Fibroblast of skin of back (primary cell): ENCODE measurements around the gene MVB12B.
"Not testable (repeated sequence)": the region's sequence is repeated elsewhere in the genome, so short reads cannot be mapped to it uniquely, and the experiment has no call there.

ENCODE experiments used
- DNase-seq: peaks from one replicate; pipeline ENCODE4 v3.0.0-alpha.2; 2013

MVB12B gene

DNA sequence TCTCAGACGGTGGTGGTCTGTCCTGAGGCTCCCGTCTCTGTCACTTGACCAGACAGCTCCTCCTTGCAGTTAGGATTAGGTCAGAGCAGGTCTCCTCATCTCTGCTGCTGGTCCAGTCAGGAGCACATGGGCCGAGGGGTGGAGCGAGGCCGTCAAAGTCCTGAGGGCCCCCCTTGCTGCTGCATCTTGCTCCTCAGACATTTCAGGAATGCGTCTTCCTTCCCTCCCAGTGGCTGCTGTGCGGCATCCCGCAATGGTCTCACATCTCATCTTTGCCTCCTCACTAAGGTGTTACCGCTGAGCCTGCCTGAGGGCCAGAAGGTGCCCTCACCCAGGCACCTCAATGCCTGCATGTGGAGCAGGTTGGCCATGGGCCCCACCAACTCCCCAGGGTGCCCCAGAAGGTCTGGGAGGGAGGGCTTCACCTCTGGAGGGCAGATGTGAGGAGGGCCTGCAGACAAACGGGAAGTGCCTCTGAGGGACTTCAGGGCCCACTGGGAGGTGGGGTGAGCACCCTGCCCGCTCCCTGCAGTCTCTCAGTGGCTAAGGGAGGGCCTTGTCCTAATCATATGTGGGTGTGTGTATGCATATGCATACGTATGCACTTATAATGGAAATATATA lies 149.4 kb downstream of the MVB12B start:
- peak; percentile 27 for DNase-seq

GRCh38 chr9:126477432-126477831 lies 150.8 kb downstream of the MVB12B start:
- DNase-seq: not testable (repeated sequence)

- DNase-seq: no peak
These were observed 151.8 kb downstream of the MVB12B start for GRCh38 chr9:126478216-126478981.

GRCh38 chr9:126479515-126479914 lies 152.9 kb downstream of the MVB12B start:
- DNase-seq: no peak

- no peak for DNase-seq
These were observed 154.2 kb downstream of the MVB12B start for GRCh38 chr9:126480813-126481212.

DNA sequence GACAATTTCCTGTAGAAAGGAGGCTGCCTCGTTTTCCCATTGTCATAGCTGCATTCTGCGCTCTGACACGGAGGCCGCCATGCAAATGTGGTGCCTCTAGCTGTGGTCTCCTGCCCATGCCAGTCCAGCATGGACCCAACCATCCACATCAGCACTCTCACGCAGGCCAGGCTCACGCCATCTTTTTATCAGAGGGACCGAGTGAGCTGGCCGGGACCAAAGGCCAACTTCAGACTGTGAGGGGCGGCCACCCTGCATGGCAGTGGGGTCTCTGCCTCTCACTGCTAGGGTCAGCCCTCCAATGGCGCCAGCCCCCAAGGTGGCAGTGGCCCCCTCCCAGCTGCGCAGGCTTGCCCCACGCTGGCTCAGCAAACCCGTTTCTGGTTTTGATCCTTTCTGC lies 155.2 kb downstream of the MVB12B start:
- no peak for DNase-seq

GRCh38 chr9:126482361-126483044 lies 155.9 kb downstream of the MVB12B start:
- peak; percentile 82 for DNase-seq

GRCh38 chr9:126483468-126484073 lies 156.9 kb downstream of the MVB12B start:
- DNase-seq: no peak

DNA sequence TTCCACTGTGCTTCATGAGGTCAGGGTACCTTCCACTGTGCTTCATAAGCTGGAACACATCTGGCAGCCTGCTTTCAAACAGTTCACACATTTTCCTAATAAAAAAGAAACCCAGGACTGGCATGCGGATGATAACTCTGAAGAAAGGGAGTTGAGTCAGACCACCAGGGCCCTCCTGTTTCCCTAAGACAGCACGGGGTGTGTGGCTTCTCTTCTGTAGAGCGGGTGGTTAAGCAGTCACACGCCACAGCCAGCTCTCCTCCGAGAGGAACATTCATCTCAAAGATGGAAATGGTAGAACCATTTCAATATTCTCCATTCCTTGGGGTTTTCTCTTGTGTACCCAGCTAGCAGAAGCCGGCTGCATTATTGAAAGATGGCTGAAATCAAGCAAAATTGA lies 159.0 kb downstream of the MVB12B start:
- no peak for DNase-seq

DNA sequence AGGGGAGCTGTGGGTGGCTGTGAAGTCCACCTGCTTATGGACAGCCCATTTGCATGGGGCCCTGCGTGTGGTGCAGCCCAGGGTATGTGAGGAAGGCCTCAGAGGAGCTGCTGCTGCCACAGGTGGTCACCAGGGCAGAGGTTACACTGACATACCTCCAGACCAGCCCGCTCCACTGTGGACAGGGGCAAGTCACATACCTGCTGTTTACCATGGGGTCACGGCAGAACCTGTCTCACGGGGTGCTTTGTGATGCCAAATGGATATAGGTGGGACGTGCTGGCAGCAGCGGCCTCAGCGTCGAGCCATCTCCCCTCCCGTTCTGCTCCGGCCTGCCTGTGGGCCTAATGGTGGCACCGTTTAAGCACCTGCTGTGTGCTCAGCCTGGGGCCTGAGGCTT lies 159.6 kb downstream of the MVB12B start:
- DNase-seq: no peak

- DNase-seq: no peak
These were observed 161.2 kb downstream of the MVB12B start for GRCh38 chr9:126487856-126488255.

DNA sequence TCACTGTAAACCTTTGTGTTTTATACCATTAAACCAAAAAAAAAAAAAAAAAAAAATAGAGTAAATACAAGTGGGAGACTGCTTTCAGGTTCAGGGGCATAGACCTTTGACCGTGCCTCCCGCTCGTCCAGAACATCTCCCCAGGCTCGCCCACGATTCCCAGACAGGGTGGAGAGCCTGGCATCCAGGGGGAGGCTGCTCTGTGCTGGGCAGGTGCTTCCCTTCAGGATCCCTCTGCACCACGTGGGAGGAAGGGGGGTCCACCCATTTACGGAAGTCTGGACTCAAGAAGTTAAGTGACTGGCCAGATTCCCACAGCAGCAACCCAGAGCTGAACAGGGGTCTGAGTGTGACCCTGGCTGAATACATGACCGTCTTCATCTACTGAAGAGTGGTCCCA lies 161.7 kb downstream of the MVB12B start:
- no peak for DNase-seq

DNA sequence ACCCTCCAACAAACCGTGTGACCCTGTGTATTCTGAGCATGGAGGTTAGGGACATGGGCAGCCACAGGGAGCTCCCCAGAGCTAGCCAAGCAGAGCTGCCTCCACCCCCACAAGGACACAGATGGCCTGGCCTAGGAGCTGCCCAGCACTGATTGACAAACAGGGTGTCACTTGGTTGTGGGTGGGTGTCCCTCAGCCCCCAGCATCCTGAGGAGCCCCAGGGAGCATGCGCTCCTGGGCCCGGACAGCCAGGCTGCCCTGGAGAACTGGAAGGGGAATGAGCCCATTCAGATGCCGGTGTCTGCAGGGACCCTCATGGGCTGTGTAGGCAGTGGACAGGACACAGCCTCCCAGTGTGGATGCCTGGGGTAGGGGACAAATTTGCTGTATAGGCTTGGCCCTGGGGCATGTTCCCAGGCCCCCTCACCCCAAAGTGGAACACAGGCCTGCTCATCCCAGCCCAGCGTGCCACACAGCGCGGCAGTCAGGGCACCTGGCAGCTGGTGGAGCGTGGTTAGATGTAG lies 162.3 kb downstream of the MVB12B start:
- no peak for DNase-seq

- DNase-seq: no peak
These were observed 163.1 kb downstream of the MVB12B start for GRCh38 chr9:126489581-126490213.

- no peak for DNase-seq
These were observed 163.6 kb downstream of the MVB12B start for GRCh38 chr9:126490214-126490631.

GRCh38 chr9:126490871-126491567 lies 164.4 kb downstream of the MVB12B start:
- peak; percentile 63 for DNase-seq

GRCh38 chr9:126491568-126491879 lies 164.9 kb downstream of the MVB12B start:
- DNase-seq: no peak

DNA sequence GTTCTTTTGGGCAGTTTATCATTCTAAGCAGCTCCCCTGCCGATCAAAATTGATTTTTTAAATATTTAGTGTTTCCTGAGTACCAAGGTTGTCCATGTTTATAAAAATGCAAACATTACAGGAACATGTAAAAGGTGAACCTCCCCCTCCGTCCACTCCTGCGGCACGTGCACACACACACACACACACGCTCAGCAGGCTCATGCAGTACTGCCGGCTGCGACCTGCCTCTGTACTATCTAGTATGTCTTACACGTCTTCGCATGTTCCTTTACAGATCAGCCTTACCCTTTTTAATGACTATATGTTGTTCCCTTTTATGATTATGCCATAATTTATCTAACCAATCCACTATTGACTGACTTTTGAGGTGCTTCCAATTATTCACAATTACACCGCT lies 165.3 kb downstream of the MVB12B start:
- DNase-seq: no peak

GRCh38 chr9:126494264-126494663 lies 167.6 kb downstream of the MVB12B start:
- no peak for DNase-seq

GRCh38 chr9:126494746-126495145 lies 168.1 kb downstream of the MVB12B start:
- no peak for DNase-seq

DNA sequence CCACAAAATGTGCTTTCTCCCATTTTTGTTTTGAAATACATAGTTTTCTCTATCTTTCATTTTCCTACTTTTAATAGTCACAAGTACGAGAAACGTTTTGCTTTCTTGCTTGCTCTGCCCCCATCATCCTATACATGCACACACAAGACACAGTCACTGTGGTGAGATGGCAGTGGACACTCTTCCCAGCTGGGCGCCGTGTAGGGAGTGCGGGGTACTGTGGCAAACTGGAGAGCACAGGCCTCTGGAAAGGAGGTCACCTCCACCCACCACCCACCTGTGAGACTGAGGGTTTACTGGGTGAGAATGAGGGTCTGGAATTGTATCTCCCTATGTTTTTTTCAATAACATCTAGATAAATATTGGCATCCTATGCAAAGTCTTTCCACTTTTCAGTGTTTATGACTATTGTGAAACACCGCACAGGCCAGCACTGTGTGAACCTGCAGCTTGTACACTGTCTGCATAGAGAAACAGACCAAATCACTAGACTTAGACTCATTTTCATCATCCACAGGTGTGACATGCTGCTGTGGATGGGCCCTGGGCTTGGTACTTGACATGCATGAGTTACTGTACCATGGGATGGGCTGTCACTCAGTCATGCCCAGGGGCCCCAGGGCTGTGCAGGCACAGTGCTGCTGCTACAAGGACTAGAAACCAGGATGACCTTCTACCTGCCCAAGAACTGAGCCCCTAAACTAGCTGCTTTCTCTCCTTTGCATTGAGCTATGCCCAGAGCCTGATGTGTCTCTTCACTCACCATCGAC lies 169.0 kb downstream of the MVB12B start:
- no peak for DNase-seq
